Measurements from ENCODE around the gene LRRC3.
A peak's percentile ranks its signal among the peaks of the same experiment; 100 is the strongest.
"Not testable (repeated sequence)": the region's sequence is repeated elsewhere in the genome, so short reads cannot be mapped to it uniquely, and the experiment has no call there.

Gene LRRC3

DNA sequence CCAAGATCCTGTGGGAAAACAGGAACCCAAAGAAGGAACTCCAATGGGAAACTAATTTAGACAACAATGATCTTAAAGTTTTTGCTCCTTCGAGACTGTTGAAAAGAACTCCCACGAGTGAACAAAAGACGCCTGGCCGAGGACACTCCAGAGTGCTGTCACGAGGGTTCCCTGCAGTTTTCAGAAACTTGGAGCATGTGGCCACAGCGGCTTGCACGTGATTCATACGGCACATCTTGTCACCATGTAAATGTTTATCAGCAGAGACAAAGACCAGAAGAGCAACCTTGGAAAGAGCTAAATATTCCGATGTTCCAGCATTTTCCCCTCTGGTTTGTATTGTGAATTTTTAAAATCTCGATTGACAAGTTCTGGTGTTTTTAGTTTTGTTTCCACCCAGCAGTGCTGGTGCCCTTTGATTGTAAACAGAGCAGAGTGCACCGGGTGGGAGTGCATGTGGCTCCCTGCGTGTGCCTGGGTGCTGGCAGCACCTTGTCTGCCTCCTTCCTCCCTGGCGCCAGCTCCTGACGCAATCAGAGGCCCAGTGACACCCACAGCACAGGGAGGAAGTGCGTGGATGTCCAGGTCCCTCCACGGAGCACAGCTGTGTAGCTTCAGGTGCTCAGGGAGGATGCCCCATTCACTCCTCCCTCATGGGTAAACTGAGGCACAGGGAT, 23.0 kb downstream of the LRRC3 start:
- no peaks in the 10 kb centered on the region for H3K79me2 ChIP-seq (ENCODE audit: insufficient read depth, low read length)
- TF ChIP-seq, protein P1, sequence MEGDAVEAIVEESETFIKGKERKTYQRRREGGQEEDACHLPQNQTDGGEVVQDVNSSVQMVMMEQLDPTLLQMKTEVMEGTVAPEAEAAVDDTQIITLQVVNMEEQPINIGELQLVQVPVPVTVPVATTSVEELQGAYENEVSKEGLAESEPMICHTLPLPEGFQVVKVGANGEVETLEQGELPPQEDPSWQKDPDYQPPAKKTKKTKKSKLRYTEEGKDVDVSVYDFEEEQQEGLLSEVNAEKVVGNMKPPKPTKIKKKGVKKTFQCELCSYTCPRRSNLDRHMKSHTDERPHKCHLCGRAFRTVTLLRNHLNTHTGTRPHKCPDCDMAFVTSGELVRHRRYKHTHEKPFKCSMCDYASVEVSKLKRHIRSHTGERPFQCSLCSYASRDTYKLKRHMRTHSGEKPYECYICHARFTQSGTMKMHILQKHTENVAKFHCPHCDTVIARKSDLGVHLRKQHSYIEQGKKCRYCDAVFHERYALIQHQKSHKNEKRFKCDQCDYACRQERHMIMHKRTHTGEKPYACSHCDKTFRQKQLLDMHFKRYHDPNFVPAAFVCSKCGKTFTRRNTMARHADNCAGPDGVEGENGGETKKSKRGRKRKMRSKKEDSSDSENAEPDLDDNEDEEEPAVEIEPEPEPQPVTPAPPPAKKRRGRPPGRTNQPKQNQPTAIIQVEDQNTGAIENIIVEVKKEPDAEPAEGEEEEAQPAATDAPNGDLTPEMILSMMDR (IDR thresholded peaks at IDR 0.05; ENCODE audit: low read length) = no peak
- TF ChIP-seq EZH2 (IDR thresholded peaks at IDR 0.05; ENCODE audit: borderline replicate concordance, low read length) = no peak
- no peak overlapping the region for H3K27ac ChIP-seq (ENCODE audit: low read depth, low read length, poor library complexity, severe bottlenecking)
- H3F3A ChIP-seq (ENCODE audit: insufficient read depth, low read length) = no peaks in the 10 kb centered on the region
- no peaks in the 10 kb centered on the region for H4K20me1 ChIP-seq (ENCODE audit: insufficient read depth, low read length)
- no peaks in the 10 kb centered on the region for H3K36me3 ChIP-seq (ENCODE audit: insufficient read depth, low read length)
- no peak overlapping the region for H3K9ac ChIP-seq (ENCODE audit: low read length)
- H3K4me3 ChIP-seq (ENCODE audit: low read depth, low read length, poor library complexity, severe bottlenecking) = no peak overlapping the region
- no peaks in the 10 kb centered on the region for H3K4me1 ChIP-seq (ENCODE audit: insufficient read depth, low read length, severe bottlenecking)
- H2AFZ ChIP-seq (ENCODE audit: low read length) = no peak overlapping the region
- no peaks in the 10 kb centered on the region for H3K9me2 ChIP-seq (ENCODE audit: low read depth, low read length)
- no peaks in the 10 kb centered on the region for H3K9me3 ChIP-seq (ENCODE audit: low read length)
- H3K4me2 ChIP-seq (ENCODE audit: low read length) = no peak overlapping the region
- no peaks in the 10 kb centered on the region for H3K27me3 ChIP-seq (ENCODE audit: insufficient read depth, low read length)

DNA sequence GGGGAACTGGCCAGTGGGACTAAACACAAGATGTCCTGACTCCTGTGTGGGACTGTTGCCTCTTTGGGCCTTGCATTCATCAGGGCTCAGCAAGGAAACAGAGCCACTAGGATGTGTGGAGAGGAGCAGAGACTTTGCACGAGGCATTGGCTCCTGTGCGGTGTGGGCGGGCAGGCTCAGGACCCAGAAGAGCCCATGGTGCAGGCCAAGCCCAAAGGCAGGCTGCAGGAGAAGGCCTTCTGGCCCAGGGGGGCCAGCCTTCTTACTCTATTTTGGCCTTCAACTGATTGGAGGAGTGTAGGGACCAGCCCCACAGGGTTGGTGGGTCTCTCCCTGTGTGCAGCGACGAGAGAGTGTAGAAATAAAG, 23.5 kb downstream of the LRRC3 start:
- Histone ChIP-seq H3K4me2 (ENCODE audit: low read length) (no peak overlapping the region), H3K9ac (ENCODE audit: low read length) (no peak overlapping the region), H2AFZ (ENCODE audit: low read length) (no peak overlapping the region), H3K27me3 (ENCODE audit: insufficient read depth, low read length) (no peaks in the 10 kb centered on the region), H3K9me3 (ENCODE audit: low read length) (no peaks in the 10 kb centered on the region), H3K79me2 (ENCODE audit: insufficient read depth, low read length) (no peaks in the 10 kb centered on the region), H3K4me3 (ENCODE audit: low read depth, low read length, poor library complexity, severe bottlenecking) (no peak overlapping the region), H3F3A (ENCODE audit: insufficient read depth, low read length) (no peaks in the 10 kb centered on the region), H3K27ac (ENCODE audit: low read depth, low read length, poor library complexity, severe bottlenecking) (no peak overlapping the region), H4K20me1 (ENCODE audit: insufficient read depth, low read length) (no peaks in the 10 kb centered on the region), H3K4me1 (ENCODE audit: insufficient read depth, low read length, severe bottlenecking) (no peaks in the 10 kb centered on the region), H3K36me3 (ENCODE audit: insufficient read depth, low read length) (no peaks in the 10 kb centered on the region), H3K9me2 (ENCODE audit: low read depth, low read length) (no peaks in the 10 kb centered on the region)
- no peak for TF ChIP-seq EZH2 (IDR thresholded peaks at IDR 0.05; ENCODE audit: borderline replicate concordance, low read length)
- TF ChIP-seq, protein P1 (IDR thresholded peaks at IDR 0.05; ENCODE audit: low read length) = no peak

DNA sequence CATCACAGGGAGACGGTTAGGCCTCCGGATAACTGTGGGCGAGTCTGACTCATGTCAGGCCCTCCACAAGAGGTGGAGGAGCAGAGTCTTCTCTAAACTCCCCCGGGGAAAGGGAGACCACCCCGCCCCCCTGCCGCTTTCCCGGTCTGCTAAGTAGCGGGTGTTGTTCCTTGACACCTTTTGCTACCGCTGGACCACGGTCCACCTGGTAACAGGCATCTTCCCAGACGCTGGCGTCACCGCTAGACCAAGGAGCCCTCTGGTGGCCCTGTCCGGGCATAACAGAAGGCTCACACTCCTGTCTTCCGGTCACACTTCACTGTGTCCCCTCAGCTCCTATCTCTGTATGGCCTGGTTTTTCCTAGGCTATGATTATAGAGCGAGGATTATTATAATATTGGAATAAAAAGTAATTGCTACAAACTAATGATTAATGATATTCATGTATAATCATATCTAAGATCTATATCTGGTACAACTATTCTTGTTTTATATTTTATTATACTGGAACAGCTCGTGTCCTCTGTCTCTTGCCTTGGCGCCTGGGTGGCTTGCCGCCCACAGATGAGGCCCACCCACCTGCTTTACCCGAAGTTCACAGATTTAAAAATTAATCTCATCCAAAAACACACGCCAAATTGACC, 24.4 kb downstream of the LRRC3 start:
- H3K27ac ChIP-seq (ENCODE audit: low read depth, low read length, poor library complexity, severe bottlenecking); H3K4me1 ChIP-seq (ENCODE audit: insufficient read depth, low read length, severe bottlenecking); H3K36me3 ChIP-seq (ENCODE audit: insufficient read depth, low read length); H3K4me3 ChIP-seq (ENCODE audit: low read depth, low read length, poor library complexity, severe bottlenecking); H3K27me3 ChIP-seq (ENCODE audit: insufficient read depth, low read length); H3K9me2 ChIP-seq (ENCODE audit: low read depth, low read length); H3K79me2 ChIP-seq (ENCODE audit: insufficient read depth, low read length); H3K9ac ChIP-seq (ENCODE audit: low read length); H2AFZ ChIP-seq (ENCODE audit: low read length); H3K4me2 ChIP-seq (ENCODE audit: low read length); H4K20me1 ChIP-seq (ENCODE audit: insufficient read depth, low read length); H3F3A ChIP-seq (ENCODE audit: insufficient read depth, low read length); H3K9me3 ChIP-seq (ENCODE audit: low read length): not testable (repeated sequence)
- TF ChIP-seq, protein P1 (IDR thresholded peaks at IDR 0.05; ENCODE audit: low read length) = peak; percentile 45
